K562 (cell line): ENCODE measurements around the gene MYL6B. TPM values are rescaled to one million over a fixed set of nuclear protein-coding genes. Genes with fewer than 3 reads are reported as not detected.

ENCODE experiments used
- ATAC-seq: fragments of 200-7000 bp; cut with Tn5 transposase; 3 replicates; pipeline ENCODE4 v1.9.1; 2020; ENCODE audit warnings: moderate library complexity
- BruUV-seq: library from RNA; stranded (reverse); fragments of 400-500 nt; replicated peaks from 2 replicates; lab custom pipeline; 2021; lab: Mats Ljungman, UMichigan
- CTCF ChIA-PET: fragments of 300-600 bp; formaldehyde crosslinking; extraction: SDS; loops from one replicate; lab custom pipeline; 2021; ENCODE audit warnings: low intra/inter-chr PET ratio; lab: Yijun Ruan, JAX
- POLR2A ChIA-PET: fragments of 300-600, 350-650 bp; sonication (Branson Sonifier 250); formaldehyde crosslinking; extraction: SDS; loops from one replicate; lab custom pipeline; 2021; ENCODE audit warnings: antibody characterized with exemption, inconsistent platforms; lab: Yijun Ruan, JAX
- DNase-seq, 4 experiments: peaks; one replicate each; pipeline versions ENCODE4 v3.0.0 to v3.0.0-alpha.2; 2011 to 2018; ENCODE audit warnings: low spot score in 3 of 4, mixed read lengths in 3 of 4; ENCODE audit errors: extremely low read depth in 1 of 4
- FAIRE-seq: peaks from 2 replicates; lab custom pipeline; 2011; peaks lifted over from hg19 to GRCh38; lab: Jason Lieb, UNC
- H2AFZ ChIP-seq: 2 replicates; pipeline ENCODE4 v1.6.0; 2011; ENCODE audit warnings: low read depth, low read length, control low read depth, inconsistent platforms
- H3K27ac ChIP-seq: fragments of 200-600 bp; 3 replicates; pipeline ENCODE4 v1.8.0; 2011; ENCODE audit warnings: low read depth, mild to moderate bottlenecking, control low read depth, inconsistent platforms, low read length, moderate library complexity, mixed read lengths; ENCODE audit errors: extremely low read depth
- H3K27me3 ChIP-seq, 2 experiments: fragments of 300-600 bp in 1 of 2; 2 replicates in 1 of 2; 3 replicates in 1 of 2; pipeline versions ENCODE4 v1.6.0 to v1.8.0; 2011; ENCODE audit warnings: inconsistent platforms in 2 of 2, low read length in 2 of 2, mild to moderate bottlenecking in 1 of 2, mixed read lengths in 1 of 2, moderate library complexity in 1 of 2; ENCODE audit not compliant: control insufficient read depth in 2 of 2, insufficient read depth in 2 of 2
- H3K36me3 ChIP-seq: fragments of 300-600 bp; 3 replicates; pipeline ENCODE4 v1.8.0; 2011; ENCODE audit warnings: mild to moderate bottlenecking, low read length, inconsistent platforms; ENCODE audit not compliant: control insufficient read depth, insufficient read depth
- H3K4me1 ChIP-seq, 2 experiments: fragments of 200-600 bp in 1 of 2; replicated peaks in 1 of 2; 2 replicates in 1 of 2; 3 replicates in 1 of 2; pipeline versions ENCODE4 v1.5.1 to v1.8.0; 2011; ENCODE audit warnings: inconsistent platforms in 2 of 2, low read length in 2 of 2, mild to moderate bottlenecking in 1 of 2, mixed read lengths in 1 of 2, moderate library complexity in 1 of 2; ENCODE audit not compliant: control insufficient read depth in 2 of 2, insufficient read depth in 2 of 2
- H3K4me2 ChIP-seq: 2 replicates; pipeline ENCODE4 v1.6.1; 2011; ENCODE audit warnings: low read length, control low read depth, inconsistent platforms, mixed read lengths; ENCODE audit not compliant: insufficient read depth
- H3K4me3 ChIP-seq: fragments of 200-600 bp; sonication (generic), shearing (Covaris generic); 2 replicates; pipeline ENCODE4 v1.5.1; 2016; ENCODE audit warnings: control low read depth, inconsistent platforms
- H3K79me2 ChIP-seq: fragments of 200-600 bp; 3 replicates; pipeline ENCODE4 v1.8.0; 2011; ENCODE audit warnings: low read length, inconsistent platforms; ENCODE audit not compliant: control insufficient read depth, insufficient read depth
- H3K9ac ChIP-seq, 2 experiments: 2 replicates each; pipeline versions ENCODE4 v1.6.0 to v1.6.1; 2011; ENCODE audit warnings: low read depth in 2 of 2, low read length in 2 of 2, control low read depth in 1 of 2, inconsistent platforms in 1 of 2, mild to moderate bottlenecking in 1 of 2, mixed read lengths in 1 of 2; ENCODE audit not compliant: insufficient read depth in 1 of 2
- H3K9me1 ChIP-seq: one replicate; pipeline ENCODE4 v1.6.0; 2011; ENCODE audit warnings: inconsistent platforms, mild to moderate bottlenecking, low read length, moderate library complexity; ENCODE audit not compliant: control insufficient read depth, insufficient read depth
- H3K9me3 ChIP-seq: replicated peaks from 2 replicates; pipeline ENCODE4 v1.5.1; 2011; ENCODE audit warnings: low read depth, low read length, inconsistent platforms; ENCODE audit not compliant: control insufficient read depth, insufficient read depth
- H4K20me1 ChIP-seq: replicated peaks from 2 replicates; pipeline ENCODE4 v1.6.1; 2011; ENCODE audit warnings: low read length, inconsistent platforms, mixed read lengths; ENCODE audit not compliant: control insufficient read depth, insufficient read depth
- ARID2 ChIP-seq: fragments of 450-650 bp; IDR thresholded peaks from 2 replicates; pipeline ENCODE4 v1.6.1; 2017; ENCODE audit warnings: antibody characterized with exemption, mild to moderate bottlenecking
- EP400 ChIP-seq: fragments of 450-650 bp; IDR thresholded peaks from 2 replicates; pipeline ENCODE4 v1.6.1; 2017; ENCODE audit warnings: antibody characterized with exemption, mild to moderate bottlenecking, moderate library complexity
- HSF4 ChIP-seq: fragments of 250-450 bp; sonication (Bioruptor Pico); IDR thresholded peaks from 2 replicates; pipeline ENCODE4 v2.1.2; 2022; ENCODE audit warnings: mild to moderate bottlenecking, moderate library complexity, borderline replicate concordance
- NR2C1 ChIP-seq, 2 experiments: fragments of 450-650 bp; IDR thresholded peaks; 2 replicates each; pipeline ENCODE4 v1.6.1; 2017; ENCODE audit warnings: mild to moderate bottlenecking in 2 of 2, antibody characterized with exemption in 1 of 2, inconsistent platforms in 1 of 2, missing compliant biosample characterization in 1 of 2, missing genetic modification characterization in 1 of 2
- PHB ChIP-seq: fragments of 250-450 bp; sonication (Bioruptor Pico); IDR thresholded peaks from 2 replicates; pipeline ENCODE4 v1.5.0; 2021
- PHF20 ChIP-seq: fragments of 450-650 bp; IDR thresholded peaks from 2 replicates; pipeline ENCODE4 v1.6.1; 2018; ENCODE audit not compliant: partially characterized antibody
- POLR2AphosphoS2 ChIP-seq: IDR thresholded peaks from 2 replicates; pipeline ENCODE4 v1.6.1; 2012; ENCODE audit warnings: low read length, improper control_type of control experiment
- RAD21 ChIP-seq, 2 experiments: fragments of 250-450 bp in 1 of 2; fragments of 450-650 bp in 1 of 2; sonication (Bioruptor Pico) in 1 of 2; formaldehyde crosslinking in 1 of 2; IDR thresholded peaks in 1 of 2; conservative IDR thresholded peaks in 1 of 2; 2 replicates each; pipeline versions ENCODE4 v1.4.0 to v1.8.0; 2020 to 2022; ENCODE audit warnings: mild to moderate bottlenecking in 2 of 2, moderate library complexity in 1 of 2
- SUPT5H ChIP-seq: fragments of 450-650 bp; IDR thresholded peaks from 2 replicates; pipeline ENCODE4 v1.6.1; 2016
- TCF7 ChIP-seq: sonication (generic); IDR thresholded peaks from 2 replicates; pipeline ENCODE4 v1.6.1; 2016; ENCODE audit warnings: antibody characterized with exemption, borderline replicate concordance
- ZNF316 ChIP-seq: fragments of 450-650 bp; IDR thresholded peaks from 2 replicates; pipeline ENCODE4 v1.6.1; 2016
- ZNF780A ChIP-seq: fragments of 250-450 bp; sonication (Bioruptor Pico); IDR thresholded peaks from 2 replicates; pipeline ENCODE4 v1.5.0; 2021; ENCODE audit warnings: mild to moderate bottlenecking
- WGBS: fragments of 100-300 bp; shearing (Covaris generic); methylation state at CpG from one replicate; pipeline ENCODE4 v1.1.6; 2016; ENCODE audit warnings: low coverage, mixed read lengths; ENCODE audit not compliant: insufficient coverage; ENCODE audit errors: missing lambda C conversion rate; 5-methylcytosine and 5-hydroxymethylcytosine counted together
- in situ Hi-C: fragments of 300-500 bp; cut with MboI; formaldehyde crosslinking; loops from 4 replicates; pipeline ENCODE4 v1.15.0; 2018; ENCODE audit warnings: inconsistent platforms, mixed read lengths
- intact Hi-C: fragments of 100-400 bp; cut with micrococcal nuclease; formaldehyde crosslinking; loops from 2 replicates; pipeline ENCODE4 v1.14.2; 2022
- polyA plus RNA-seq, 8 experiments: library from polyadenylated mRNA; depleted of rRNA in 4 of 8; stranded (reverse) in 5 of 8; unstranded in 3 of 8; fragments of >200 nt; fragmentation: Nextera tagmentation in 2 of 8; fragmentation: Illumina TruSeq in 1 of 8; extraction: Ambion mirVana in 2 of 8; extraction: Trizol in 1 of 8; gene quantifications; 2 replicates each; pipeline versions ENCODE4 v1.2.1 to v1.2.3, GENCODE V29; 2011 to 2014; ENCODE audit warnings: inconsistent platforms in 1 of 8, missing spikeins in 1 of 8
- total RNA-seq, 7 experiments: library from RNA; depleted of rRNA in 6 of 7; stranded (reverse); fragments of >200 nt in 6 of 7; fragmentation: Illumina TruSeq in 2 of 7; extraction: Trizol in 2 of 7; gene quantifications; 2 replicates each; pipeline versions ENCODE4 v1.2.1 to v1.2.3, GENCODE V29; 2011 to 2021; ENCODE audit warnings: low replicate concordance in 1 of 7
- TF ChIP-seq, protein P1 (sequence below): fragments of 450-650 bp; IDR thresholded peaks from 2 replicates; pipeline ENCODE4 v1.6.1; 2018; ENCODE audit warnings: mild to moderate bottlenecking, low read depth; ENCODE audit not compliant: partially characterized antibody
- TF ChIP-seq, protein P2 (sequence below), 2 experiments: IDR thresholded peaks in 1 of 2; conservative IDR thresholded peaks in 1 of 2; 2 replicates each; pipeline ENCODE4 v1.6.1; 2016; ENCODE audit warnings: low read depth in 2 of 2, mild to moderate bottlenecking in 1 of 2, missing compliant biosample characterization in 1 of 2, missing genetic modification characterization in 1 of 2, moderate library complexity in 1 of 2
- TF ChIP-seq, protein P3 (sequence below): fragments of 450-650 bp; IDR thresholded peaks from 2 replicates; pipeline ENCODE4 v1.6.1; 2016; ENCODE audit warnings: missing biosample characterization, missing genetic modification characterization

MYL6B gene
- total and polyA plus RNA-seq, 9 of the 15 experiments (the other 6 are each of a cell fraction or from before 2014, with no cell fraction given): 42.8 to 77.3 (median 68.6) TPM

DNA sequence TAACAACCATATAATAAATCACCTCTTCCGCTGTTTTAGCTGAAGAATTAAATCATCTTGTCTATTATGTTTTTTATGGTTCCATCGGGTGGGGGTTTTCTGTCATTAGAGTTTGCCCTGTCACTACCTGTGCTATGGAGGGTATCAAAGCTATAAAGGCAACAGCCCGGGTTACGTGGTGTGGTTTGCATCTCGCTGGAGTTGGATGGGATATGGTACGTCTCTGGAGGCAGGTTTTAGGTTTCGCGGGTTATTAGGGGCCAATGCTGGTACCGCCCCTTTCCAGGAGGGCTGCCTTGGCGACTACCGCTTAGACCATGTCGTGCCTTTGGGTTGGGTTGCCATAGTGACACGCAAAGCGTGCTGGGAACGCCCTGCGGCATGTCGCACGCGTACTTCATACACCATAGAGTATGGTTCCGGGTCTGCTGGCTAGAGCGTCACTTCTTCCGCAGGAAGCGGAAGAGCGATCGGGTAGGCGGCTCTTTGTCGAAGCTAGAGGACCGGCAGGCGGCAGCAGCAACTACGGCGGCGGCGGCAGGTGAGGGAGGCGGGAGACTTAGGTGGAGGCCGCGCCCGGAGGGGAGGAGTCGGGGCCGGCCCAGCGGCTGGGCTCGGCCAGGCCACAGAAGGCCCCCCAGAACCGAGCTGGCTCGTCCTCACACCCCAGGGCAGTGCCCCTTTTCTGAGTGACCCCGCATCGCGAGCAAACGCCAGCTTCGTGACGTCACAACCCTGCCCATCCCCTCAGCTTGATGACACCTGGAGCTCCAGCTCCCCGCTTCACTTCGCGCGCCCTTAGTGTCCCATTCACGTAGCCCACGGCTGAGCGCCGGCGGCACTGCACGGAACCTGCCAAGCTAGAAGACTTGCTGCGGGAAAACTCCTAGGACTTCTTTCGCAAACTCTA is 34.4 kb upstream of the MYL6B start, which contains the start of gene ZC3H10:
TSS of gene ZC3H10 (plus strand) at position 489 of the 910 bp plus-strand sequence. CDS start 2,297 bp downstream, outside the sequence.
- peak; percentile 87 to 100 (median 90) for DNase-seq
- Histone ChIP-seq H3K9me1 (no peaks in the 10 kb centered on the region), H3K9me3 (peaks cover 6% of the 10 kb centered on the region), H3K36me3 (peaks cover 40% of the 10 kb centered on the region), H3K4me1 (peaks cover 16 to 17% of the 10 kb centered on the region in 2 experiments), H3K79me2 (peaks cover 28% of the 10 kb centered on the region), H3K27me3 (no peaks in the 10 kb centered on the region), H4K20me1 (no peaks in the 10 kb centered on the region), H3K27ac (peak within 1 kb of the TSS; percentile 97), H3K9ac (peak within 1 kb of the TSS; percentile 93 to 97), H3K4me2 (peak within 1 kb of the TSS; percentile 95), H3K4me3 (peak within 1 kb of the TSS; percentile 59), H2AFZ (peak within 1 kb of the TSS; percentile 82)
- ATAC-seq: peak; percentile 88
- ChIA-PET CTCF (interaction anchor here (0.6 to 3.8 kb wide), 7 partner anchors 70 to 188 kb away, joined by 3 to 36 read pairs (median 6); partner anchors contain the start of genes ANKRD52, NABP2 and SMARCC2), POLR2A (interaction anchor here (0.6 to 5.3 kb wide), 37 partner anchors 10 to 1833 kb away, joined by 3 to 125 read pairs (median 4); partner anchors contain the start of genes COQ10A, ESYT1, ITGA7 and MYL6)
- WGBS: under 1% methylated on average over 59 of the region's 61 CpGs
- intact Hi-C loops (loop anchor here (1.0 to 5.0 kb wide), 5 partner anchors 33 to 519 kb away; partner anchors contain the start of genes ANKRD52, CS and MYL6), in situ Hi-C loops (no loop called here)
- peak; percentile 99 for FAIRE-seq
- BruUV-seq: no TSS peak
- TF ChIP-seq EP400: peak; percentile 93
- no peak for TF ChIP-seq ARID2
- peak; percentile 97 for TF ChIP-seq NR2C1 (IDR thresholded peaks at IDR 0.05)
- TF ChIP-seq NR2C1 (tag; IDR thresholded peaks at IDR 0.05): peak; percentile 99
- TF ChIP-seq, protein P1, sequence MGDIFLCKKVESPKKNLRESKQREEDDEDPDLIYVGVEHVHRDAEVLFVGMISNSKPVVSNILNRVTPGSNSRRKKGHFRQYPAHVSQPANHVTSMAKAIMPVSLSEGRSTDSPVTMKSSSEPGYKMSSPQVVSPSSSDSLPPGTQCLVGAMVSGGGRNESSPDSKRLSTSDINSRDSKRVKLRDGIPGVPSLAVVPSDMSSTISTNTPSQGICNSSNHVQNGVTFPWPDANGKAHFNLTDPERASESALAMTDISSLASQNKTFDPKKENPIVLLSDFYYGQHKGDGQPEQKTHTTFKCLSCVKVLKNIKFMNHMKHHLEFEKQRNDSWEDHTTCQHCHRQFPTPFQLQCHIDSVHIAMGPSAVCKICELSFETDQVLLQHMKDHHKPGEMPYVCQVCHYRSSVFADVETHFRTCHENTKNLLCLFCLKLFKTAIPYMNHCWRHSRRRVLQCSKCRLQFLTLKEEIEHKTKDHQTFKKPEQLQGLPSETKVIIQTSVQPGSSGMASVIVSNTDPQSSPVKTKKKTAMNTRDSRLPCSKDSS: no peak
- peak; percentile 100 for TF ChIP-seq POLR2AphosphoS2
- TF ChIP-seq TCF7: no peak
- TF ChIP-seq HSF4: no peak
- no peak; the same call in 1 of the 2 replicates for TF ChIP-seq PHB (CRISPR knock-in tag)
- TF ChIP-seq, protein P2, sequence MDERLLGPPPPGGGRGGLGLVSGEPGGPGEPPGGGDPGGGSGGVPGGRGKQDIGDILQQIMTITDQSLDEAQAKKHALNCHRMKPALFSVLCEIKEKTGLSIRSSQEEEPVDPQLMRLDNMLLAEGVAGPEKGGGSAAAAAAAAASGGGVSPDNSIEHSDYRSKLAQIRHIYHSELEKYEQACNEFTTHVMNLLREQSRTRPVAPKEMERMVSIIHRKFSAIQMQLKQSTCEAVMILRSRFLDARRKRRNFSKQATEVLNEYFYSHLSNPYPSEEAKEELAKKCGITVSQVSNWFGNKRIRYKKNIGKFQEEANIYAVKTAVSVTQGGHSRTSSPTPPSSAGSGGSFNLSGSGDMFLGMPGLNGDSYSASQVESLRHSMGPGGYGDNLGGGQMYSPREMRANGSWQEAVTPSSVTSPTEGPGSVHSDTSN (CRISPR knock-in tag; IDR thresholded peaks at IDR 0.05; ENCODE audit: low read depth): no peak
- TF ChIP-seq, protein P2 (tag; conservative IDR thresholded peaks at IDR 0.05; ENCODE audit: low read depth): no peak
- peak; percentile 14 to 44; a peak in 3 of 4 replicates for TF ChIP-seq RAD21 (CRISPR knock-in tag; conservative IDR thresholded peaks at IDR 0.05 in 1 of 2, IDR thresholded peaks at IDR 0.05 in 1 of 2)
- TF ChIP-seq PHF20: peak; percentile 93
- TF ChIP-seq ZNF316: no peak
- TF ChIP-seq, protein P3, sequence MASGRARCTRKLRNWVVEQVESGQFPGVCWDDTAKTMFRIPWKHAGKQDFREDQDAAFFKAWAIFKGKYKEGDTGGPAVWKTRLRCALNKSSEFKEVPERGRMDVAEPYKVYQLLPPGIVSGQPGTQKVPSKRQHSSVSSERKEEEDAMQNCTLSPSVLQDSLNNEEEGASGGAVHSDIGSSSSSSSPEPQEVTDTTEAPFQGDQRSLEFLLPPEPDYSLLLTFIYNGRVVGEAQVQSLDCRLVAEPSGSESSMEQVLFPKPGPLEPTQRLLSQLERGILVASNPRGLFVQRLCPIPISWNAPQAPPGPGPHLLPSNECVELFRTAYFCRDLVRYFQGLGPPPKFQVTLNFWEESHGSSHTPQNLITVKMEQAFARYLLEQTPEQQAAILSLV (tag): no peak
- peak; percentile 99 for TF ChIP-seq SUPT5H
- no peak for TF ChIP-seq ZNF780A (CRISPR knock-in tag)
